HEK293T (cell line): ENCODE results near the gene TCF19.

Experiments
- BHLHE40 ChIP-seq: fragments of 450-650 bp; IDR thresholded peaks from 2 replicates; pipeline ENCODE4 v1.6.1; 2016; ENCODE audit warnings: mild to moderate bottlenecking, moderate library complexity, borderline replicate concordance
- ELF4 ChIP-seq: fragments of 450-650 bp; IDR thresholded peaks from 2 replicates; pipeline ENCODE4 v1.6.1; 2017; ENCODE audit warnings: antibody characterized with exemption
- FOXA1 ChIP-seq: fragments of 450-650 bp; IDR thresholded peaks from 2 replicates; pipeline ENCODE4 v1.6.1; 2016; ENCODE audit warnings: mild to moderate bottlenecking
- FOXM1 ChIP-seq: fragments of 450-650 bp; IDR thresholded peaks from 2 replicates; pipeline ENCODE4 v1.6.1; 2017; ENCODE audit warnings: mild to moderate bottlenecking, borderline replicate concordance
- LEF1 ChIP-seq: fragments of 450-650 bp; IDR thresholded peaks from 2 replicates; pipeline ENCODE4 v1.6.1; 2017; ENCODE audit warnings: mild to moderate bottlenecking, borderline replicate concordance
- NFRKB ChIP-seq: fragments of 450-650 bp; IDR thresholded peaks from 2 replicates; pipeline ENCODE4 v1.6.1; 2016; ENCODE audit warnings: mild to moderate bottlenecking, moderate library complexity
- PKNOX1 ChIP-seq: fragments of 450-650 bp; IDR thresholded peaks from 2 replicates; pipeline ENCODE4 v1.6.1; 2016
- SP1 ChIP-seq: fragments of 450-650 bp; IDR thresholded peaks from 2 replicates; pipeline ENCODE4 v1.6.1; 2017
- SUZ12 ChIP-seq: fragments of 450-650 bp; IDR thresholded peaks from 2 replicates; pipeline ENCODE4 v1.6.1; 2016; ENCODE audit warnings: mild to moderate bottlenecking
- TARDBP ChIP-seq: fragments of 450-650 bp; IDR thresholded peaks from 2 replicates; pipeline ENCODE4 v1.6.1; 2016
- ZNF384 ChIP-seq: fragments of 450-650 bp; IDR thresholded peaks from 2 replicates; pipeline ENCODE4 v1.6.1; 2016

DNA sequence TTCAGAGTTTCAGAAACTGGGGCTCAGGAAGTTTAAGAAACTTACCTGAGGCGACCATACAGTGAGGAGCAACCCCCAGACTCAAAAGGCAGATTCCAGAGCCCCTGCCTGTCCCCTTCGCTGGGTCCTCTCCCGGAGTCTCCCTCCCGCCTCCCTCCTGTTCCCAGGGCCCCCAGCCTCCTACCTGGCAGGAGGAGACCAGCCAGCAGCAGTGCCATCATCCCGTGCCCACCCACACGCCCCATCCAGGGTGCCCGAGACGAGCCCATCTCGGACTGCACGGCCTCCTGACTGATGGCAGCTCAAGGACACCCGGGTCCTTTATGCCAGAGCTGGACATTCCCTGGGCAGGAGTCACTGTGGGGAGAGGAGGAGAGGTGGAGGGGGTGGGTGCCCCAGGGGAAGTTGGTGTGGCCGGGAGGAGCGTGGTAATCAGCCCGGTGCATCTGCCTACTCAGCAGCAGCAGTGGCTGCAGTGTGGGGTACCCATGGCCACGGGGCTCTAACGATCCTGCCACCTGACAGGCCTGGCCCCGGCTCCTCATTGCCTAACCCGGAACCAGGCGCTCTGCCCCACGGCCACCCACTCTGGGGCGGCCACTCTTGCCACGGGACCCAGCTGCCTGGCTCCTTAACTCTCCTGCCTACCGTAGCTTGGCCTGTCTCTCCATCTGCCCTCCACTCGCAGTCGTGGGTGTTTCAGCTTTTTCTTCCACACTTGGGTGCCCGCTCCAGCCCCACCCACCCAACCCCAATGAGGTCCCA is 38.1 kb upstream of the TCF19 start, which contains the start of gene CDSN:
- TF ChIP-seq NFRKB, result no peak
- TF ChIP-seq ZNF384, result no peak
- no peak for TF ChIP-seq ELF4
- TF ChIP-seq SP1, result no peak
- TF ChIP-seq SUZ12, result no peak
- TF ChIP-seq BHLHE40, result no peak
- TF ChIP-seq FOXM1, result no peak
- TF ChIP-seq LEF1, result no peak
- TF ChIP-seq FOXA1, result no peak
- no peak for TF ChIP-seq TARDBP
- no peak for TF ChIP-seq PKNOX1
